ENCODE results near the gene EXOSC10. TPM values are rescaled to one million over a fixed set of nuclear protein-coding genes. Genes with fewer than 3 reads are reported as not detected.

EXOSC10 gene
- total RNA-seq, 2 donors from 2014 or later: 37.9 to 83.4 TPM

GRCh38 chr1:11031624-11032262 lies 67.9 kb downstream of the EXOSC10 start:
- Histone ChIP-seq H3K27me3 (no peaks in the 10 kb centered on the region), H3K27ac (no peak overlapping the region), H3K36me3 (replicated peaks in 1 of 2; ENCODE audit: insufficient read depth in 1 of 2, low read depth in 2 of 2) (peaks cover 0 to 4% of the 10 kb centered on the region in 2 donors), H3K4me1 (no peaks in the 10 kb centered on the region), H3K4me3 (no peak overlapping the region), H3K9me3 (no peaks in the 10 kb centered on the region)
- 88 to 97% methylated on average over 10 of the region's 10 CpGs for WGBS, 2 donors
- ATAC-seq (no peak), DNase-seq (no peak)
- intact Hi-C loops (cut with DNase I): loop anchor here (10.0 kb wide), 1 partner anchor 603 kb away; no protein-coding TSS in a partner anchor
- TF ChIP-seq POLR2A (IDR thresholded peaks at IDR 0.05): no peak
- TF ChIP-seq CTCF (IDR thresholded peaks at IDR 0.05): no peak

GRCh38 chr1:11030865-11031264 lies 68.8 kb downstream of the EXOSC10 start:
- no peak for TF ChIP-seq POLR2A (IDR thresholded peaks at IDR 0.05)
- TF ChIP-seq CTCF (IDR thresholded peaks at IDR 0.05): no peak
- H3K27me3 ChIP-seq: no peaks in the 10 kb centered on the region
- no peak for ATAC-seq
- no peak overlapping the region for H3K4me3 ChIP-seq
- no peaks in the 10 kb centered on the region for H3K9me3 ChIP-seq
- H3K4me1 ChIP-seq: no peaks in the 10 kb centered on the region
- H3K27ac ChIP-seq: no peak overlapping the region
- no peak for DNase-seq
- WGBS, 2 donors: 87 to 90% methylated on average over 7 to 9 of the region's 9 CpGs
- H3K36me3 ChIP-seq (replicated peaks in 1 of 2; ENCODE audit: insufficient read depth in 1 of 2, low read depth in 2 of 2): peaks cover 0 to 7% of the 10 kb centered on the region in 2 donors
- intact Hi-C loops (cut with DNase I): loop anchor here (10.0 kb wide), 1 partner anchor 604 kb away; no protein-coding TSS in a partner anchor

- H3K36me3 ChIP-seq (replicated peaks in 1 of 2; ENCODE audit: insufficient read depth in 1 of 2, low read depth in 2 of 2): peaks cover 0 to 15% of the 10 kb centered on the region in 2 donors
These were observed 71.7 kb downstream of the EXOSC10 start for GRCh38 chr1:11028018-11028417.

GRCh38 chr1:11027316-11027715 lies 72.4 kb downstream of the EXOSC10 start:
- 70 to 76% methylated on average over 6 of the region's 6 CpGs for WGBS, 2 donors
- Histone ChIP-seq H3K9me3 (no peaks in the 10 kb centered on the region), H3K27ac (no peak overlapping the region), H3K4me3 (no peak overlapping the region), H3K4me1 (no peaks in the 10 kb centered on the region), H3K36me3 (replicated peaks in 1 of 2; ENCODE audit: insufficient read depth in 1 of 2, low read depth in 2 of 2) (peaks cover 1 to 16% of the 10 kb centered on the region in 2 donors), H3K27me3 (no peaks in the 10 kb centered on the region)
- DNase-seq: no peak
- no peak for ATAC-seq
- intact Hi-C loops (cut with DNase I): no loop called here
- TF ChIP-seq CTCF (IDR thresholded peaks at IDR 0.05): no peak
- TF ChIP-seq POLR2A (IDR thresholded peaks at IDR 0.05): no peak

More at GRCh38 chr1:11028018-11028417, 71.7 kb downstream of the EXOSC10 start:
- TF ChIP-seq CTCF (IDR thresholded peaks at IDR 0.05) (no peak), POLR2A (IDR thresholded peaks at IDR 0.05) (no peak)
- Histone ChIP-seq H3K4me3 (no peak overlapping the region), H3K9me3 (no peaks in the 10 kb centered on the region), H3K27me3 (no peaks in the 10 kb centered on the region), H3K27ac (no peak overlapping the region), H3K4me1 (no peaks in the 10 kb centered on the region)
- no peak for ATAC-seq
- 91 to 93% methylated on average over 3 of the region's 3 CpGs for WGBS, 2 donors
- DNase-seq: no peak
- intact Hi-C loops (cut with DNase I): no loop called here

GRCh38 chr1:11026903-11027302 lies 72.8 kb downstream of the EXOSC10 start:
- intact Hi-C loops (cut with DNase I): no loop called here
- Histone ChIP-seq H3K9me3 (no peaks in the 10 kb centered on the region), H3K27ac (no peak overlapping the region), H3K4me1 (no peaks in the 10 kb centered on the region), H3K36me3 (replicated peaks in 1 of 2; ENCODE audit: insufficient read depth in 1 of 2, low read depth in 2 of 2) (peaks cover 5 to 20% of the 10 kb centered on the region in 2 donors), H3K27me3 (no peaks in the 10 kb centered on the region), H3K4me3 (no peak overlapping the region)
- 88% methylated on average over 5 of the region's 5 CpGs for WGBS, 2 donors
- TF ChIP-seq CTCF (IDR thresholded peaks at IDR 0.05) (no peak), POLR2A (IDR thresholded peaks at IDR 0.05) (no peak)
- DNase-seq (no peak), ATAC-seq (no peak)

Data from body of pancreas (tissue), 4 donors.